Type B pancreatic cell (in vitro differentiated cells): Measurements from ENCODE around the gene PLBD1. TPM values are rescaled to one million over a fixed set of nuclear protein-coding genes. Genes with fewer than 3 reads are reported as not detected.

Experiments used
- DNase-seq: peaks from one replicate; pipeline ENCODE4 v3.0.0; 2021; ENCODE audit warnings: mixed read lengths; ENCODE audit not compliant: unreplicated experiment; ENCODE audit errors: extremely low spot score
- H3K27ac Mint-ChIP-seq: 2 replicates; pipeline ENCODE4 v1.8.0; 2021; ENCODE audit warnings: mild to moderate bottlenecking, mixed read lengths
- H3K27me3 Mint-ChIP-seq: 2 replicates; pipeline ENCODE4 v1.8.0; 2021; ENCODE audit warnings: mixed read lengths
- H3K36me3 Mint-ChIP-seq: 2 replicates; pipeline ENCODE4 v1.8.0; 2021; ENCODE audit warnings: mixed read lengths
- H3K4me1 Mint-ChIP-seq: one replicate; pipeline ENCODE4 v1.8.0; 2021; ENCODE audit warnings: mixed read lengths; ENCODE audit not compliant: unreplicated experiment
- H3K4me3 Mint-ChIP-seq: 2 replicates; pipeline ENCODE4 v1.8.0; 2021; ENCODE audit warnings: mild to moderate bottlenecking, mixed read lengths
- H3K9me3 Mint-ChIP-seq: 2 replicates; pipeline ENCODE4 v1.8.0; 2021; ENCODE audit warnings: mixed read lengths
- CTCF ChIP-seq: fragments of 200-600 bp; sonication (generic); conservative IDR thresholded peaks from 2 replicates; pipeline ENCODE4 v1.5.0; 2021; ENCODE audit warnings: antibody characterized with exemption, mild to moderate bottlenecking
- long read RNA-seq: library from polyadenylated mRNA; unstranded; transcript quantifications from one replicate; pipeline ENCODE4 v2.0.0, GENCODE V29; 2020
- total RNA-seq: library from RNA; stranded (reverse); gene quantifications from 2 replicates; pipeline ENCODE4 v1.2.1, GENCODE V29; 2021; ENCODE audit warnings: low replicate concordance

PLBD1 gene, protein sequence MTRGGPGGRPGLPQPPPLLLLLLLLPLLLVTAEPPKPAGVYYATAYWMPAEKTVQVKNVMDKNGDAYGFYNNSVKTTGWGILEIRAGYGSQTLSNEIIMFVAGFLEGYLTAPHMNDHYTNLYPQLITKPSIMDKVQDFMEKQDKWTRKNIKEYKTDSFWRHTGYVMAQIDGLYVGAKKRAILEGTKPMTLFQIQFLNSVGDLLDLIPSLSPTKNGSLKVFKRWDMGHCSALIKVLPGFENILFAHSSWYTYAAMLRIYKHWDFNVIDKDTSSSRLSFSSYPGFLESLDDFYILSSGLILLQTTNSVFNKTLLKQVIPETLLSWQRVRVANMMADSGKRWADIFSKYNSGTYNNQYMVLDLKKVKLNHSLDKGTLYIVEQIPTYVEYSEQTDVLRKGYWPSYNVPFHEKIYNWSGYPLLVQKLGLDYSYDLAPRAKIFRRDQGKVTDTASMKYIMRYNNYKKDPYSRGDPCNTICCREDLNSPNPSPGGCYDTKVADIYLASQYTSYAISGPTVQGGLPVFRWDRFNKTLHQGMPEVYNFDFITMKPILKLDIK
- total RNA-seq, result 21.1 and 30.5 TPM in 2 replicates
- long read RNA-seq, transcript PLBD1-201 (11 exons, 2,426 nt), result major isoform, 128 of 147 reads
- long read RNA-seq, partial matches to known transcripts, result 4 of 147 reads
- long read RNA-seq, other reads (novel, unspliced or antisense), result 15 of 147 reads

- peak within 1 kb of the TSS; percentile 76 for H3K27ac Mint-ChIP-seq
These were observed at the start of gene PLBD1 for GRCh38 chr12:14567351-14568162. Gene PLBD1, minus strand, starts transcription at chr12:14567883. Its CDS starts 187 bp downstream, at chr12:14567696.

DNA sequence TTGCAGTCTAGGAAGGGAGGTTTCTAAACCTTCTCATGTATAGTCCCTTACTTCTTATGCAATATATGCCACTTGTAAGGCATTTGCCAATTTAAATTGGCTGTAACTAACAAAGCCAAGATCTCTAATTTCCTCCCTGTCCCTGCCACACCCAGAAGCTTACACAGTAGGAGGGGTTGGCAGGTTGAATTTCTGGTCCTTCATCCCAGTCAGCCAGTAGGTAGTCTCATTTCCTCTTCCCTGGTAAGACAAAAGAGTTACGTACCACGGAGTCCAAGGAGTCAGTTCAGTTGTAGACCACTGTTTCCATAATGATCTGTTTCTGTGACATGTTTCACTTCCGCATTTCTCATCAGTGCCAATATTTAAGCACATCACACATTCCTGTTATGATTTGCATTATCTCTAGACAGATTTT lies 47.0 kb upstream of the PLBD1 start:
- Mint-ChIP-seq H3K4me1 (no peaks in the 10 kb centered on the region), H3K27ac (no peak overlapping the region), H3K27me3 (peaks cover 5% of the 10 kb centered on the region), H3K4me3 (no peak overlapping the region), H3K36me3 (peaks cover 6% of the 10 kb centered on the region), H3K9me3 (peaks cover 6% of the 10 kb centered on the region)
- no peak for TF ChIP-seq CTCF
- no peak for DNase-seq

More at GRCh38 chr12:14567351-14568162, at the start of gene PLBD1:
- peaks cover 12% of the 10 kb centered on the region for H3K27me3 Mint-ChIP-seq
- peaks cover 16% of the 10 kb centered on the region for H3K36me3 Mint-ChIP-seq
- no peak for DNase-seq
- no peak for TF ChIP-seq CTCF
- peaks cover 5% of the 10 kb centered on the region for H3K9me3 Mint-ChIP-seq
- H3K4me1 Mint-ChIP-seq, result peaks cover 6% of the 10 kb centered on the region
- peak within 1 kb of the TSS; percentile 82 for H3K4me3 Mint-ChIP-seq

DNA sequence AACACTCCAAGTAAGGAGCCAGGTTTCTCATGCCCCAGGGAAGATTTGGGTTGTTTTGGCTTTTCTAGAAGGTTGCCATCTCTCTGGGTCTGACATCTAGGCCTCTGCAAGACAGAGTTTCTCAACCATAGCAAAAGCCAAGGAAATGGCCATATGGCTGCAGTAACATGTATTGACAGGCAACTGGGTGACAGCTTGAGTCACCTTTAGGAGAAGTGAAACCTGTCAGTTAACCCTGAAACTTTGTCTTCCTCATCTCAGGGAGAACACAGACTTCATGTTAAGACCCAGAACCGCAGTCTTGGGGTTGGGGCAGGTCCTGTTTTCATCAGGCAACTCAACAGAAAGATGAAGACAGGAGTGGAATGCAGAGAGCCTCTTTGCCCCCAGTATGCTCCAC lies 46.0 kb upstream of the PLBD1 start:
- no peak for DNase-seq
- Mint-ChIP-seq H3K27ac (no peak overlapping the region), H3K9me3 (no peaks in the 10 kb centered on the region), H3K4me3 (no peak overlapping the region), H3K27me3 (no peaks in the 10 kb centered on the region), H3K4me1 (no peaks in the 10 kb centered on the region), H3K36me3 (no peaks in the 10 kb centered on the region)
- no peak for TF ChIP-seq CTCF

- TF ChIP-seq CTCF, result no peak
- H3K36me3 Mint-ChIP-seq, result no peaks in the 10 kb centered on the region
- H3K4me3 Mint-ChIP-seq, result no peak overlapping the region
- no peaks in the 10 kb centered on the region for H3K4me1 Mint-ChIP-seq
- no peak for DNase-seq
- H3K27ac Mint-ChIP-seq, result no peak overlapping the region
- H3K27me3 Mint-ChIP-seq, result no peaks in the 10 kb centered on the region
- no peaks in the 10 kb centered on the region for H3K9me3 Mint-ChIP-seq
These were observed 45.3 kb upstream of the PLBD1 start for GRCh38 chr12:14612898-14613445.

DNA sequence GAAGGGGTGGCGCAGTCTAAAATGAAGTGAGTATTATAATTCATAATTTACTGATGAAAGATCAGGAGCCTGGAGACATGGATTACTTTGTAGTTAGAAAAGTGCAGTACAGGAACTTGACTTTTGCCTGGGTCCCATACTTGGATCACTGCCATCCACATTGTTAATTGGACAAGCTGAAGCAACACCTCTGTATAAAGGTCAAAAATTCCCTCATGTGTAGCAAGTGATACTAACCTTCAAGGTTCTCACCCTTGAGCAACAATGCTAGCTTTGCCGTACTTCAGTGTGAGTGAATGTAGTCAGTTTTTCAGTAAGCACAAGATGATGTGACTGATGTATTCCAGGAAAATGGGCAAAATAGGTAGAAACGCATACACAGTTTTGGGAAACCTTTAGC lies 44.6 kb upstream of the PLBD1 start:
- H3K9me3 Mint-ChIP-seq, result no peaks in the 10 kb centered on the region
- no peaks in the 10 kb centered on the region for H3K27me3 Mint-ChIP-seq
- no peak for DNase-seq
- no peaks in the 10 kb centered on the region for H3K4me1 Mint-ChIP-seq
- no peak overlapping the region for H3K4me3 Mint-ChIP-seq
- no peak for TF ChIP-seq CTCF
- peaks cover 5% of the 10 kb centered on the region for H3K36me3 Mint-ChIP-seq
- no peak overlapping the region for H3K27ac Mint-ChIP-seq
